ENCODE results near the gene ATAD3C. TPM values are rescaled to one million over a fixed set of nuclear protein-coding genes. Genes with fewer than 3 reads are reported as not detected.
A peak's percentile ranks its signal among the peaks of the same experiment; 100 is the strongest.
"Not testable (repeated sequence)": the region's sequence is repeated elsewhere in the genome, so short reads cannot be mapped to it uniquely, and the experiment has no call there.

ATAD3C gene
- total RNA-seq, 2 experiments from 2014 or later = 1.0 to 1.7 TPM

DNA sequence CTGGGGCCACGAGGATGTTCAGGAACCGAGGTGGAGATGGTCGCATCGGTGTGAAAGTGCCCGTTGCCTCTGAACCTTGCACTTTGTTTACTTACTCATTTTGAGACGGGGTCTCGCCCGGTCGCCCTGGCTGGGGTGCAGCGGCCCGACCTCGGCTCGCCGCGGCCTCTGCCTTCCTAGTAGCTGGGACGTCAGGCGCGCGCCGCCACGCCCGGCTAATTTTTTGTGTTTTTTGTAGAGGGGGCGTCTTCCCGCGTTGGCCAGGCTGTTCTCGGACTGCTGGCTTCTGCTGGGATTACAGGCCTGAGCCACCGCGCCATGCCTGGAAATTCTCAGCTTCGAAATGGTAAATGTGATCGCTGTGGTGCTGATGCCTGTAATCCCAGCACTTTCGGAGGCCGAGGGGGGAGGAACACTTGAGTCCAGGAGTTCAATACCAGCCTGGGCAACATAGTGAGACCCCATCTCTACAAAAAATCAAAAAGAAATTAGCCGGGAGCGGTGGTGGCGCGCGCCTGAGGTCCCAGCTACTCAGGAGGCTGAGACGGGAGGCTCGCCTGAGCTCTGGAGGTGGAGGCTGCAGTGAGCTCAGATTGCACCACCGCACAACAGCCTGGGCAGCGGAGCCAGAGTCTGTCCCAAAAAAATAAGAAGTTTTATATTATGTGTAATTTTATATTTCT, 41.7 kb upstream of the ATAD3C start:
- no peaks in the 10 kb centered on the region for H3K9me3 Mint-ChIP-seq
- H3K27ac Mint-ChIP-seq = peak overlapping the region; percentile 88
- ATAC-seq (ENCODE audit: low read depth) (peak; percentile 25), DNase-seq (no peak)
- POLR2A ChIA-PET = interaction anchor here (0.9 to 4.5 kb wide), 12 partner anchors 9 to 208 kb away, joined by 3 to 32 read pairs (median 4); partner anchors contain the start of genes ANKRD65, AURKAIP1, CCNL2 and MIB2
- H3K4me3 Mint-ChIP-seq = peak overlapping the region; percentile 89
- peaks cover 23% of the 10 kb centered on the region for H3K4me1 Mint-ChIP-seq
- peaks cover 13% of the 10 kb centered on the region for H3K36me3 Mint-ChIP-seq
- H3K27me3 Mint-ChIP-seq = no peaks in the 10 kb centered on the region

GRCh38 chr1:1410238-1410637, 39.3 kb upstream of the ATAD3C start:
- H3K9me3 Mint-ChIP-seq; ATAC-seq (ENCODE audit: low read depth); H3K27me3 Mint-ChIP-seq; DNase-seq; POLR2A ChIA-PET; H3K36me3 Mint-ChIP-seq; H3K4me3 Mint-ChIP-seq: not testable (repeated sequence)
- H3K27ac Mint-ChIP-seq = peak overlapping the region; percentile 30
- peaks cover 17% of the 10 kb centered on the region for H3K4me1 Mint-ChIP-seq

- Mint-ChIP-seq H3K4me3 (no peak overlapping the region), H3K27ac (no peak overlapping the region)
Observed at GRCh38 chr1:1411626-1412025, 37.9 kb upstream of the ATAD3C start.

DNA sequence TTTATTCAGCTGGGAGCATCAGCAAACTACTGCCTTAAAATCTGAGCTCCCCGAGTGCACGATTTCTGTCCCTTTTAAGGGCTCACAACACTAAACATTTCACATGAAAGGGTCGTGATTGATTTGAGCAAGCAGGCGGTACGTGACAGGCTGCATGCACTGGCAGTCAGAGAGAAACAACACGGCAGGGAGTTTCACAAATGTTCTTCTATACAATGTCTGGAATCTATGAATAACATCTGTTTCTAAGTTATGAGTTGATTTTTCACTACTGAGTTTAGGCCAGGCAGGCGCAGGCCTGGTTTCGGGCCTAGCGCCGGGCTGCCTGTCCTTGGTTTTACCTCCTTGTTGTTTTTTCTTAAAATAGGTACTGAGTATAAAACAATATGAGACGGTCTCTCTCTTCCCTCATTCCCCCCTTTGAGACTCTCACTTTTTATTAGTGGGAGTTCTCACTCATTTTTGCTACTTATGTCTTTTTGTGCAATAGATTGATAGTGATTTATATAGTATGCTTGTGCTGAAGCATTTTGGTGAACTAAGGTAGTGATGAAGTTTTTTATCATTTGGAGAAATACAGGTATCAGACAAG, 37.1 kb upstream of the ATAD3C start:
- H3K27me3 Mint-ChIP-seq; H3K36me3 Mint-ChIP-seq; H3K27ac Mint-ChIP-seq; ATAC-seq (ENCODE audit: low read depth); H3K4me1 Mint-ChIP-seq; POLR2A ChIA-PET; DNase-seq; H3K4me3 Mint-ChIP-seq; H3K9me3 Mint-ChIP-seq: not testable (repeated sequence)

More at GRCh38 chr1:1411626-1412025, 37.9 kb upstream of the ATAD3C start:
- peaks cover 7% of the 10 kb centered on the region for H3K4me1 Mint-ChIP-seq
- H3K36me3 Mint-ChIP-seq = no peaks in the 10 kb centered on the region
- POLR2A ChIA-PET = interaction anchor here (0.6 kb wide), 1 partner anchor 15 kb away, joined by 4 read pairs; no protein-coding TSS in a partner anchor
- H3K9me3 Mint-ChIP-seq = no peaks in the 10 kb centered on the region
- DNase-seq (no peak), ATAC-seq (ENCODE audit: low read depth) (no peak)
- H3K27me3 Mint-ChIP-seq = no peaks in the 10 kb centered on the region

GRCh38 chr1:1415751-1416150, 33.7 kb upstream of the ATAD3C start:
- Mint-ChIP-seq H3K27me3 (peaks cover 1% of the 10 kb centered on the region), H3K4me3 (no peak overlapping the region), H3K27ac (no peak overlapping the region), H3K36me3 (no peaks in the 10 kb centered on the region), H3K4me1 (peaks cover 7% of the 10 kb centered on the region), H3K9me3 (no peaks in the 10 kb centered on the region)
- no peak for ATAC-seq (ENCODE audit: low read depth)
- POLR2A ChIA-PET = no interaction called here
- no peak for DNase-seq

DNA sequence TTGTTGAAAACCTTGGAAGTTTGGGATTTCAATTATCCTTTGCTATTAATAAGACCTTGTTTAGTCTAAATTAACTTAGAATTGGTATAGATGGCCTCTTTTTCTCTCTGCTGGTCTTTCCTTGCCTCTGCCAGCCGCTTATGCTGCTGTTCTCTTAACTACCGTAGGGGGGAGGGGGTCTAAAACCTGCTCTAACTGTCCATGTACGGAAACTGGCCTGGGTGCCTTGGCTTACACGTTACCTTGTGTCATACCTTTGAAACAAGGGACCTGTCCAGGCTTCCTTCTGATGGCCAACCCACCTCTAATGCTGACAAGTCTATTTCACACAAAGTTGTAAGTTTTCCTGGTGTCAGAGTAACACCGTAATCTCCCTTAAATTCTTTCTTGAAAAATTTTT, 32.1 kb upstream of the ATAD3C start:
- H3K9me3 Mint-ChIP-seq, H3K27me3 Mint-ChIP-seq: not testable (repeated sequence)

GRCh38 chr1:1417825-1418463, 31.5 kb upstream of the ATAD3C start:
- not testable (repeated sequence) for H3K27ac Mint-ChIP-seq; ATAC-seq (ENCODE audit: low read depth); H3K9me3 Mint-ChIP-seq; H3K36me3 Mint-ChIP-seq; H3K4me3 Mint-ChIP-seq; DNase-seq; H3K27me3 Mint-ChIP-seq
- POLR2A ChIA-PET = interaction anchor here (0.8 kb wide), 1 partner anchor 12 kb away, joined by 3 read pairs; no protein-coding TSS in a partner anchor
- peaks cover 12% of the 10 kb centered on the region for H3K4me1 Mint-ChIP-seq

More for the DNA sequence above, 32.1 kb upstream of the ATAD3C start:
- DNase-seq; ATAC-seq (ENCODE audit: low read depth); H3K36me3 Mint-ChIP-seq; H3K4me3 Mint-ChIP-seq; POLR2A ChIA-PET; H3K4me1 Mint-ChIP-seq; H3K27ac Mint-ChIP-seq: not testable (repeated sequence)

DNA sequence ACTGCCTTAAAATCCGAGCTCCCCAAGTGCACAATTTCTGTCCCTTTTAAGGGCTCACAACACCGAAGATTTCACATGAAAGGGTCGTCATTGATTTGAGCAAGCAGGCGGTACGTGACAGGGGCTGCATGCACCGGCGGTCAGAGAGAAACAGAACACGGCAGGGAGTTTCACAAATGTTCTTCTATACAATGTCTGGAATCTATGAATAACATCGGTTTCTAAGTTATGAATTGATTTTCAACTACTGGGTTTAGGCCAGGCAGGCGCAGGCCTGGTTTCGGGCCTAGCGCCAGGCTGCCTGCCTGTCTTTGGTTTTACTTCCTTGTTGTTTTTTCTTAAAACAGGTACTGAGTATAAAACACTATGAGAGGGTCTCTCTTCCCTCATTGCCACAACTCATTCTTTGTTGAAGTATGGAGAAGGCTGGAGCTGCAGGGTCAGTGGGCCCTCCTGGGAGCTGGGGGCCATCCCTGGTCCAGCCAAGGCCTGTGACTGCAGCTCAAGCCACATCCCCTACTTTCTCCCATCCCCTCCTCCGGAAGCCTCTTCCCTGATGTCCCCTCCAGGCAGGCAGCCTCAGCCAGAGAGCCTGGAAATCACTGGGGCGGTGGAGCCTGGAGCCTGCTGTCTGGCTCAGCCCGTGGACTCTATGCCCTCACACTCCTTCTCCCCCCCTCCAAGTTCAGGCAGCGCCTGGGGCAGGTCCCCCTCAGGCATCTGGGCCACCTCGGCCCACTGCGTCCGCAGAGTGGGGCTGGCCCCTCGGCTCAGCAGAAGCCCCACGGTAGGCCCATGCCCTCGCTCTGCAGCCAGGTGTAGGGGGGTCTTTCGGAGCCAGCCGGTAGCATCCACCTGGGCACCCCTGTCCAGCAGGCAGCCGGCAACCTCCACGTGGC, 30.8 kb upstream of the ATAD3C start:
- Mint-ChIP-seq H3K27ac (no peak overlapping the region), H3K27me3 (peaks cover 12% of the 10 kb centered on the region), H3K4me3 (no peak overlapping the region), H3K4me1 (peaks cover 15% of the 10 kb centered on the region), H3K36me3 (no peaks in the 10 kb centered on the region), H3K9me3 (no peaks in the 10 kb centered on the region)
- POLR2A ChIA-PET = interaction anchor here (0.8 kb wide), 1 partner anchor 12 kb away, joined by 3 read pairs; no protein-coding TSS in a partner anchor
- DNase-seq (no peak), ATAC-seq (ENCODE audit: low read depth) (no peak)

DNA sequence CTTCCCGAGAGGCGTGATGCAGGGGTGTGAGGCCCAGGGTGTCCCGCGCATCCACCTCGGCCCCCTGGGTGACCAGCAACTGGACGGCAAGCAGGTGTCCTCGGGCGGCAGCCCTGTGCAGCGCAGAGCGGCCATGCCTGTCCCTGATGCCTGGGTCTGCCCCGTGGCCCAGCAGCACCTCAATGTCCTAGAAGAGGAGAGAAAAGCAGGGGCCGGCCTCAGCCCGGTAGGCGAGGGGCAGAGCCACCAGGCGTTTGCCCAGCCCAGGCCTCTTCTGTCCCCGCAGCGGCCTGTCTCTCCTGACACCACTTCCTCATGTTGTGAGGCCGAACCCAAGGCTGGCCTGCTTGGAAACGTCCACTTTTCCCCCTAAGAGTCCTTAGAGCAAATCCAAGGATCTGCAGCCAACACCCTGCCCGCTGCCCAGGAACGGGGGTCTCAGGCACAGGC, 30.1 kb upstream of the ATAD3C start:
- DNase-seq = no peak
- POLR2A ChIA-PET = no interaction called here
- ATAC-seq (ENCODE audit: low read depth) = no peak
- peaks cover 14% of the 10 kb centered on the region for H3K27me3 Mint-ChIP-seq
- H3K4me3 Mint-ChIP-seq = no peak overlapping the region
- no peaks in the 10 kb centered on the region for H3K9me3 Mint-ChIP-seq
- no peaks in the 10 kb centered on the region for H3K36me3 Mint-ChIP-seq
- H3K4me1 Mint-ChIP-seq = peaks cover 15% of the 10 kb centered on the region
- H3K27ac Mint-ChIP-seq = no peak overlapping the region

DNA sequence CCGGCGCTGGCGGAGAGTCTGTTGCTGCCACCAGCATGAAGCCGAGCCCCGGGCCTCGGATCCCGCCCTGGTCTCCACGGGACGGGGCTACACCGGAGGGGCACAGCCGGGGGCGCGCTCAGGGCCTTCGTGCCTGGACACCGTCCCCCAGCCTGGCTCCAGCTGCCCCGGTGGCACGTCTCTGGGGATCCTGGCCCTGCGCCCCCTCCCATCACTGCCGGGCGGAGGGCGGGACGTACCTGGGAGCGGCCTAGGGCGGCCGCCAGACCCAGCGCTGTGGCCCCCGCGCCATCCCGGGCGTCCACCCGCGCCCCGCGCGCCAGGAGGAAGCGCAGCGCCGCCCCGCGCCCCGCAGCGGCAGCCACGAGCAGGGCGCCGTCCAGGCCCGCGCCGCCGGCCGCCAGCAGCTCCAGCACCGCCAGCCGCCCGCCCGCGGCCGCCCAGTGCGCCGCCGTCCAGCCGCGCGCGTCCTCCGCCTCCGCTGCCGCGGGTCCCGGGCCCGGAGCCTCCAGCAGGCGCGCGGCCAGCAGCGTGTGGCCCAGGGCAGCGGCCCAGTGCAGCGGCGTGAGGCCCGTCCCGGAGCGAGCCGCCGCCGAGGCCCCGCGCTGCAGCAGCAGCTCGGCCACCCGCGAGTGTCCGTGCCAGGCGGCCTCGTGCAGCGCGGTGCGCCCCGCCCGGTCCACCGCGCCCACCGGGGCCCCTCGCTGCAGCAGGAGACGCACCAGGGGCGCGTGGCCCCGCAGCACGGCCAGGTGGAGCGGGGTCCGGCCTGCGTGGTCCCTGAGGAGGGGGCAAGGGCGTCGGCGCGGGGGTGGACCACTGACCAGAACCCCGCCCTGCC, 29.5 kb upstream of the ATAD3C start:
- peaks cover 16% of the 10 kb centered on the region for H3K27me3 Mint-ChIP-seq
- no peak overlapping the region for H3K4me3 Mint-ChIP-seq
- ATAC-seq (ENCODE audit: low read depth) = peak; percentile 59
- no peak overlapping the region for H3K27ac Mint-ChIP-seq
- H3K4me1 Mint-ChIP-seq = peaks cover 15% of the 10 kb centered on the region
- POLR2A ChIA-PET = no interaction called here
- H3K36me3 Mint-ChIP-seq = no peaks in the 10 kb centered on the region
- no peaks in the 10 kb centered on the region for H3K9me3 Mint-ChIP-seq
- peak; percentile 45 for DNase-seq

DNA sequence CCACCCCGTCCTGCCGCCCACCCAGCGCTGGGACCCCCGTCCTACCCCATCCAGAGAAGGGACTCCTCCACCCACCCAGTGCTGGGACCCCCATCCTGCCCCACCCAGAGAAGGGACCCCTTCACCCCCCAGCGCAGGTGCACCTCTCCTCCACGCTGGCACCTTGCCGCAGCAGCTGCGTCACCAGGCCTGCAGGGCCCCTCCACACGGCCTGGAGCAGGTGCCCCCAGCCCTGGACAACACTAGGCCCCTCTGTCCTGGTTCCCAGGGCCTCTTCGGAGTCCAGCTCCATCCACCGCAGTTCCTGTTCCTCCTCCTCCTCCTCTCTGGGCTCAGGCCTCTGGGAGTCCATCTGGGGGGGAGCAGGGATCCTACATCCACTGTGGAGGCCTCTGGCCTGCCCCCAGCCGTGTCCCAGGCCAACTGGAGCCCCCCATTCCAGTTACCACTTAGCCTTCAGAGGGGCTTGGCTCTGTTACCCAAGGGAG, 28.8 kb upstream of the ATAD3C start:
- Mint-ChIP-seq H3K27me3 (peaks cover 16% of the 10 kb centered on the region), H3K4me3 (no peak overlapping the region), H3K4me1 (peaks cover 15% of the 10 kb centered on the region), H3K27ac (no peak overlapping the region), H3K36me3 (no peaks in the 10 kb centered on the region), H3K9me3 (no peaks in the 10 kb centered on the region)
- POLR2A ChIA-PET = interaction anchor here (0.6 to 0.9 kb wide), 2 partner anchors 13 to 45 kb away, joined by 3 to 5 read pairs; partner anchors contain the start of genes AURKAIP1 and MRPL20
- DNase-seq (no peak), ATAC-seq (ENCODE audit: low read depth) (no peak)
